NCI-H69 (cell line): ENCODE data around the gene VWA2.
A peak's percentile ranks its signal among the peaks of the same experiment; 100 is the strongest.

ENCODE experiments used
- DNase-seq: peaks from one replicate; lab custom pipeline; 2025; lab: John Stamatoyannopoulos, UW

Gene VWA2

GRCh38 chr10:114239117-114239993, at the start of gene VWA2:
VWA2 (plus strand) TSS chr10:114239254; CDS start chr10:114248714, 9,460 bp downstream.
- DNase-seq, result peak; percentile 82

- no peak for DNase-seq
These were observed 49.4 kb upstream of the VWA2 start for GRCh38 chr10:114189700-114190099.

- DNase-seq, result no peak
These were observed 44.0 kb upstream of the VWA2 start for GRCh38 chr10:114195079-114195478.

GRCh38 chr10:114199239-114199638, 39.8 kb upstream of the VWA2 start:
- peak; percentile 1 for DNase-seq

GRCh38 chr10:114202812-114203211, 36.2 kb upstream of the VWA2 start:
- no peak for DNase-seq

GRCh38 chr10:114206902-114207301, 32.2 kb upstream of the VWA2 start:
- no peak for DNase-seq

GRCh38 chr10:114207349-114207748, 31.7 kb upstream of the VWA2 start:
- no peak for DNase-seq

- DNase-seq, result peak; percentile 27
These were observed 30.7 kb upstream of the VWA2 start for GRCh38 chr10:114208351-114208750.

- DNase-seq, result no peak
These were observed 26.9 kb upstream of the VWA2 start for GRCh38 chr10:114212153-114212552.

GRCh38 chr10:114215033-114215432, 24.0 kb upstream of the VWA2 start:
- no peak for DNase-seq

GRCh38 chr10:114220281-114220680, 18.8 kb upstream of the VWA2 start:
- no peak for DNase-seq

- DNase-seq, result no peak
These were observed 17.8 kb upstream of the VWA2 start for GRCh38 chr10:114221235-114221634.

GRCh38 chr10:114223066-114223465, 16.0 kb upstream of the VWA2 start:
- no peak for DNase-seq

- no peak for DNase-seq
These were observed 10.9 kb upstream of the VWA2 start for GRCh38 chr10:114228156-114228555.

- DNase-seq, result no peak
These were observed 6.4 kb upstream of the VWA2 start for GRCh38 chr10:114232561-114233176.

GRCh38 chr10:114233482-114233881, 5.6 kb upstream of the VWA2 start:
- no peak for DNase-seq

GRCh38 chr10:114234132-114234531, 4.9 kb upstream of the VWA2 start:
- DNase-seq, result no peak

- DNase-seq, result peak; percentile 39
These were observed 916 bp downstream of the VWA2 start for GRCh38 chr10:114239994-114240345.

GRCh38 chr10:114242235-114242634, 3.2 kb downstream of the VWA2 start:
- DNase-seq, result no peak

- DNase-seq, result no peak
These were observed 4.6 kb downstream of the VWA2 start for GRCh38 chr10:114243661-114244060.

- DNase-seq, result no peak
These were observed 5.1 kb downstream of the VWA2 start for GRCh38 chr10:114244126-114244525.

- DNase-seq, result no peak
These were observed 6.2 kb downstream of the VWA2 start for GRCh38 chr10:114245121-114245791.
